Panc1 (cell line): ENCODE results near the gene PYHIN1. TPM values are rescaled to one million over a fixed set of nuclear protein-coding genes. Genes with fewer than 3 reads are reported as not detected.

Source experiments
- ATAC-seq: fragments of 200-7000 bp; cut with Tn5 transposase; 2 replicates; pipeline ENCODE4 v1.9.1; 2020; ENCODE audit warnings: mild to moderate bottlenecking, moderate library complexity
- BruUV-seq: library from RNA; stranded (reverse); fragments of 400-500 nt; replicated peaks from 2 replicates; lab custom pipeline; 2021; lab: Mats Ljungman, UMichigan
- CTCF ChIA-PET: fragments of 300-600 bp; sonication (Branson Sonifier 250); formaldehyde crosslinking; loops from one replicate; lab custom pipeline; 2022; ENCODE audit warnings: antibody characterized with exemption; lab: Charles Lee
- POLR2A ChIA-PET: fragments of 300-600 bp; sonication (Branson Sonifier 250); formaldehyde crosslinking; loops from one replicate; lab custom pipeline; 2022; ENCODE audit warnings: antibody characterized with exemption; lab: Charles Lee
- DNase-seq: peaks from one replicate; pipeline ENCODE4 v3.0.0-alpha.2; 2010; ENCODE audit warnings: low read depth, low spot score
- H3K27ac ChIP-seq: 2 replicates; pipeline ENCODE4 v1.5.1; 2011; ENCODE audit warnings: mild to moderate bottlenecking, low read length, inconsistent platforms
- H3K27me3 ChIP-seq: fragments of 200-500 bp; sonication (Bioruptor generic); 2 replicates; pipeline ENCODE4 v1.6.0; 2014; ENCODE audit warnings: low read length, inconsistent platforms; ENCODE audit not compliant: control insufficient read depth, insufficient read depth
- H3K36me3 ChIP-seq: fragments of 200-500 bp; sonication (Bioruptor generic); 2 replicates; pipeline ENCODE4 v1.5.1; 2014; ENCODE audit warnings: inconsistent platforms, mild to moderate bottlenecking, low read length, moderate library complexity; ENCODE audit not compliant: control insufficient read depth, insufficient read depth
- H3K4me1 ChIP-seq: 2 replicates; pipeline ENCODE4 v1.5.1; 2011; ENCODE audit warnings: inconsistent platforms, mild to moderate bottlenecking, low read length, moderate library complexity; ENCODE audit not compliant: control insufficient read depth, insufficient read depth
- H3K4me3 ChIP-seq, 2 experiments: 2 replicates each; pipeline ENCODE4 v1.5.1; 2011 to 2012; ENCODE audit warnings: low read depth in 2 of 2, low read length in 2 of 2, mild to moderate bottlenecking in 2 of 2, inconsistent platforms in 1 of 2, moderate library complexity in 1 of 2
- H3K9me3 ChIP-seq: fragments of 200-500 bp; sonication (Bioruptor generic); 2 replicates; pipeline ENCODE4 v1.5.1; 2014; ENCODE audit warnings: low read depth, mild to moderate bottlenecking, inconsistent platforms, low read length, moderate library complexity; ENCODE audit not compliant: control insufficient read depth, insufficient read depth
- CTCF ChIP-seq: fragments of 450-650 bp; IDR thresholded peaks from 2 replicates; pipeline ENCODE4 v1.5.1; 2017; ENCODE audit warnings: mild to moderate bottlenecking
- POLR2AphosphoS5 ChIP-seq: IDR thresholded peaks from 2 replicates; pipeline ENCODE4 v1.6.1; 2012; ENCODE audit warnings: mild to moderate bottlenecking, low read depth, low read length, moderate library complexity
- REST ChIP-seq, 2 experiments: IDR thresholded peaks; 2 replicates each; pipeline ENCODE4 v1.6.1; 2011 to 2012; ENCODE audit warnings: low read depth in 2 of 2, control low read depth in 1 of 2, low read length in 1 of 2, mild to moderate bottlenecking in 1 of 2, moderate library complexity in 1 of 2; ENCODE audit not compliant: insufficient read depth in 1 of 2
- SIN3A ChIP-seq: IDR thresholded peaks from 2 replicates; pipeline ENCODE4 v1.6.1; 2012; ENCODE audit warnings: low read depth, mild to moderate bottlenecking, low read length, moderate library complexity, borderline replicate concordance; ENCODE audit not compliant: insufficient read depth
- TCF7L2 ChIP-seq: IDR thresholded peaks from 2 replicates; pipeline ENCODE4 v1.6.1; 2011; ENCODE audit warnings: mild to moderate bottlenecking, low read depth, low read length, inconsistent platforms
- in situ Hi-C: cut with HindIII; loops from 2 replicates; pipeline ENCODE4 v1.10.0; 2016; ENCODE audit warnings: low sequenced_read_pairs, low pct_unique_long_range_greater_than_20kb
- intact Hi-C: fragments of 100-400 bp; cut with micrococcal nuclease; formaldehyde crosslinking; loops from one replicate; pipeline ENCODE4 v1.10.0; 2022; ENCODE audit not compliant: unreplicated experiment
- total RNA-seq: library from RNA; stranded (reverse); gene quantifications from one replicate; pipeline ENCODE4 v1.2.1, GENCODE V29; 2021; ENCODE audit not compliant: unreplicated experiment

The PYHIN1 gene
- total RNA-seq, 1 experiment from 2014 or later, result not detected

GRCh38 chr1:158989424-158989823 lies 58.1 kb downstream of the PYHIN1 start:
- no peaks in the 10 kb centered on the region for H3K36me3 ChIP-seq
- no TSS peak for BruUV-seq
- H3K4me3 ChIP-seq, result no peak overlapping the region
- POLR2A ChIA-PET, result no interaction called here
- in situ Hi-C loops (no loop called here), intact Hi-C loops (no loop called here)
- no peaks in the 10 kb centered on the region for H3K4me1 ChIP-seq
- no peak overlapping the region for H3K27ac ChIP-seq
- ATAC-seq (no peak), DNase-seq (no peak)
- H3K27me3 ChIP-seq, result no peaks in the 10 kb centered on the region
- H3K9me3 ChIP-seq, result no peaks in the 10 kb centered on the region
- CTCF ChIA-PET, result no interaction called here
- TF ChIP-seq POLR2AphosphoS5 (no peak), TCF7L2 (no peak), REST (IDR thresholded peaks at IDR 0.05; ENCODE audit: insufficient read depth in 1 of 2, low read depth in 2 of 2, low read length in 1 of 2) (no peak), SIN3A (no peak), CTCF (no peak)

- POLR2A ChIA-PET, result no interaction called here
- CTCF ChIA-PET, result no interaction called here
- H3K36me3 ChIP-seq, result no peaks in the 10 kb centered on the region
- H3K4me3 ChIP-seq, result no peak overlapping the region
- TF ChIP-seq REST (IDR thresholded peaks at IDR 0.05; ENCODE audit: insufficient read depth in 1 of 2, low read depth in 2 of 2, low read length in 1 of 2), result no peak
- no peak for TF ChIP-seq TCF7L2
- no peak for TF ChIP-seq CTCF
- no peak for TF ChIP-seq POLR2AphosphoS5
- TF ChIP-seq SIN3A, result no peak
- H3K27me3 ChIP-seq, result no peaks in the 10 kb centered on the region
- no peaks in the 10 kb centered on the region for H3K4me1 ChIP-seq
- in situ Hi-C loops (no loop called here), intact Hi-C loops (loop anchor here (10.0 kb wide), 2 partner anchors 328 to 1028 kb away; no protein-coding TSS in a partner anchor)
- no TSS peak for BruUV-seq
- H3K9me3 ChIP-seq, result no peaks in the 10 kb centered on the region
- H3K27ac ChIP-seq, result no peak overlapping the region
- ATAC-seq, result no peak
- DNase-seq, result no peak
Observed at GRCh38 chr1:158992787-158993312, 61.5 kb downstream of the PYHIN1 start.
